ENCODE measurements around the gene CACNA1S.

The CACNA1S gene

GRCh38 chr1:201098992-201099677 lies 13.1 kb downstream of the CACNA1S start:
- DNase-seq (ENCODE audit: insufficient read length) (no peak), FAIRE-seq (no peak)
- TF ChIP-seq TAF1 (IDR thresholded peaks at IDR 0.05; ENCODE audit: borderline replicate concordance, low read depth, low read length) (no peak), POLR2AphosphoS5 (IDR thresholded peaks at IDR 0.05; ENCODE audit: low read depth, low read length) (no peak), POLR2A (IDR thresholded peaks at IDR 0.05; ENCODE audit: low read depth, low read length) (no peak)

DNA sequence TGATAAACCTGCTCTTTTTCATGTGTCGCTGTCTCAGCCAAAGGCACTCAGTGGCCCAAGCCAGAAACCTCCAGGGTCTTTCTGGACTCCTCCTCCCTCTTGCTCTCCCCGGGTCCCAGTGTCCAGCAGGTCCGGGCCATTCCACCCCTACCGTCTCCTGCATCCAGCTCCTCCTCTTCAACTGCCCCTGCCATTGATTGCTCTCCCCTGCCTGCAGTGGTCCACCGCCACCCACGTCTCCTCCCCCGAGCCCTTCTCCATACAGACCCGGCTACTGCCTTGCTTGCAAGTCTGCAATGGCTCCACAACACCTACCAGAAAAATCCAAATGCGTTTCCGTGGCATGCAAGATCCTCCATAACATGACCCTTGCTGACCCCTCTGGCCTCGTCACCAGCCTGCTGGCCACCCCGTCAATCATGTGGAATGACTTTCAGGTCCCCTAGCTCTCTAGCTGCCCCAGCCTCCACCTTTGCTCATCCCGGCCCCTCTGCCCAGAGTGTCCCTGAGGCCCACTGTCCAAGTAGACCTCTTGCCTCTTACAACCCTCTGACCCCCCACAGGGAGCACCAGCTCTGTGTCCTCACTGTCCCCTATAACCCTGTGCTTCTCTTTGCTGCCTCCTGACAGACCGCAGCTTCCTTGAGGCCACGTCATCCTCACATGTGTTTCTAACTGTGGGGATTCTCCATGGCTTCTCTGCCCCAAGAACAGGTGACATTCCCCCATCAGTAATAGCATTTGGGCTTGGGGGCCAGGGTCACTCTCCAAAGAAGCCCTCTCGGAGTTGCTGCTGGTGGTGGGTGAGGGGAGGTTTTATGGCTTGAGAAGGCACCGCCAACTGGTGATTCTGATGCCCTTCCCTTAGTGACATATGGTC lies 15.0 kb downstream of the CACNA1S start:
- no peak for DNase-seq (ENCODE audit: insufficient read length)
- no peak for FAIRE-seq
- TF ChIP-seq POLR2AphosphoS5 (IDR thresholded peaks at IDR 0.05; ENCODE audit: low read depth, low read length) = no peak
- no peak for TF ChIP-seq TAF1 (IDR thresholded peaks at IDR 0.05; ENCODE audit: borderline replicate concordance, low read depth, low read length)
- TF ChIP-seq POLR2A (IDR thresholded peaks at IDR 0.05; ENCODE audit: low read depth, low read length) = no peak

DNA sequence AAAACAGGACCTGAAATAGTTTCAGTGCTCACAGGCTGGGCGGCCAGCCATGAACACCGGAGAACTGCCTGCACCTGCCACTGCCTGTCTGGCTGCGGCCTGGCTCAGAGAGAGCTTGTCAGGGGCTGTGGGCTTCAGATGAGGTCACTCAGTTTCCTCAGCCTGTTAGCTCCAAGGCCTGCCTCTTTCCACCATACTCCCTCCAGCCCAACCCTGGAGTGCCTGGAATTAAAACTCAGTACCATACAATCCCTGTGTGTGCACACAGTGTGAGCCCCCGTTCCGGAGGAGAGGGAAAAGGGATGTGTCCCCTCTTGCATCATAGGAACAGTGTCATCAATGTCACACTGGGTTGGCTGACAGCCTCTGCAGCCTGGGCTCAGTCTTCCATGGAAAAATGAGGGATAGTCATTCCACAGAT lies 16.2 kb downstream of the CACNA1S start:
- DNase-seq (ENCODE audit: insufficient read length) (no peak), FAIRE-seq (no peak)
- no peak for TF ChIP-seq POLR2AphosphoS5 (IDR thresholded peaks at IDR 0.05; ENCODE audit: low read depth, low read length)

- DNase-seq (ENCODE audit: insufficient read length) (no peak), FAIRE-seq (no peak)
- TF ChIP-seq POLR2AphosphoS5 (IDR thresholded peaks at IDR 0.05; ENCODE audit: low read depth, low read length) (no peak), POLR2A (IDR thresholded peaks at IDR 0.05; ENCODE audit: low read depth, low read length) (no peak), TAF1 (IDR thresholded peaks at IDR 0.05; ENCODE audit: borderline replicate concordance, low read depth, low read length) (no peak)
These were observed 16.6 kb downstream of the CACNA1S start for GRCh38 chr1:201095581-201095980.

- DNase-seq (ENCODE audit: insufficient read length) = no peak
- TF ChIP-seq TAF1 (IDR thresholded peaks at IDR 0.05; ENCODE audit: borderline replicate concordance, low read depth, low read length) (no peak), POLR2A (IDR thresholded peaks at IDR 0.05; ENCODE audit: low read depth, low read length) (no peak), POLR2AphosphoS5 (IDR thresholded peaks at IDR 0.05; ENCODE audit: low read depth, low read length) (no peak)
- no peak for FAIRE-seq
These were observed 17.4 kb downstream of the CACNA1S start for GRCh38 chr1:201094832-201095231.

DNA sequence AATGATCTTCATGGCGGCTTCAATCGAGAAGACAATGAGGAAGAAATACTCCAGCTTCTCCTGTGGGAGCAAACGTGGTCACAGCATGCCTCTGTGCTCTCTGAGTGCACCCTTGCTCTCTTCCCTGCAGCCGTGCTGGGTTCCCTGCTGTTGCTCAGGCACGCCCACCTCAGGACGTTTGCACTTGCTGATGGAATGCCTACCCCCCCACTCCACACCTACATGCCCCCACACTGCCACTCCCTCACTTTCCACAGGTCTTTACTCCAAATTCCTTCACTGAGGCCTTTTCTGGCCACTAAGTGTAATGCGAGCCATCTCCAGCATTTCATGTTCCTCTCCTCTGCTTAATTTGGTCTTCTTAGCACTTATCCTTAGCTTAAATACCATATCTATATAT lies 18.3 kb downstream of the CACNA1S start:
- TF ChIP-seq POLR2AphosphoS5 (IDR thresholded peaks at IDR 0.05; ENCODE audit: low read depth, low read length) (no peak), POLR2A (IDR thresholded peaks at IDR 0.05; ENCODE audit: low read depth, low read length) (no peak), TAF1 (IDR thresholded peaks at IDR 0.05; ENCODE audit: borderline replicate concordance, low read depth, low read length) (no peak)
- no peak for FAIRE-seq
- no peak for DNase-seq (ENCODE audit: insufficient read length)

GRCh38 chr1:201093561-201093960 lies 18.7 kb downstream of the CACNA1S start:
- TF ChIP-seq POLR2AphosphoS5 (IDR thresholded peaks at IDR 0.05; ENCODE audit: low read depth, low read length) = no peak
- no peak for TF ChIP-seq POLR2A (IDR thresholded peaks at IDR 0.05; ENCODE audit: low read depth, low read length)
- TF ChIP-seq TAF1 (IDR thresholded peaks at IDR 0.05; ENCODE audit: borderline replicate concordance, low read depth, low read length) = no peak
- FAIRE-seq = no peak

DNA sequence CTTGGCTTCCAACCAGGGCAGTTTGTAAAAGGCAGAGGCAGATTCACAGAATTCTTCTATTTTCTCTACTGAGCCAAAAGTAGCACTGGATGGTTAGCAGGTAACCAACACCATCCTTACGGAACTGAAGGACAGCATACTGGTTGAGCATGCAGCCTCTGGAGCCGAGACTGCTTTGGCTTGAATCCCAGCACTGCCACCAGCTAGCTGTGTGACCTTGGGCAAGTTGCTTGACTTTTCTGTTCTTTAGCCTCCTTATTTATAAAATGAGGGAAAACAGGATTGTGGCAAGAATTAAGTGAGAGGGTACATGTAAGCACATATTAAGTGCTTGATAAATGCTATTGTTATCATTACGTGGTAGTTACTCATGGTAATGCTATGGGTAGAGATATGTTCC lies 19.5 kb downstream of the CACNA1S start:
- FAIRE-seq = no peak
- no peak for DNase-seq (ENCODE audit: insufficient read length)
- TF ChIP-seq POLR2AphosphoS5 (IDR thresholded peaks at IDR 0.05; ENCODE audit: low read depth, low read length) (no peak), POLR2A (IDR thresholded peaks at IDR 0.05; ENCODE audit: low read depth, low read length) (no peak), TAF1 (IDR thresholded peaks at IDR 0.05; ENCODE audit: borderline replicate concordance, low read depth, low read length) (no peak)

More at GRCh38 chr1:201093561-201093960, 18.7 kb downstream of the CACNA1S start:
- DNase-seq (ENCODE audit: insufficient read length) = no peak

- FAIRE-seq (no peak), DNase-seq (ENCODE audit: insufficient read length) (no peak)
These were observed 21.0 kb downstream of the CACNA1S start for GRCh38 chr1:201091256-201091655.

DNA sequence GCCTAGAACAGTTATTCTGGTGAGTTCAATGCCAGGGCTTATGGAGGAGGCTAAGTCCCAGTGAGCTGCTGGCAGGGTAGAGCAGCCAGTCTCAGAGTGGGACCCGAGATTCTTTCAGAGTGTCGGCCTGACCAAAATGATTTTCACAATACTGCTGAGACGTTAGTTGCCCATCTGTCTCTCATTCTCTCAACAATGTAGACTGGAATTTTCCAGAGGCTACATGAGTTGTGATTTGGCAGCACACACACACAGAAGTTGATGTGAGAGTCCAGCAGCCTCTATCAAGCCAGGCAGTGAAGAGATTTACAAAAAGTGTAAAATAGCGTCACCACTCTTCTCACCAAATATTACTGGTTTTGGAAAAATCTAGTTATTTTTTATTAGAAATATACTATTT lies 21.7 kb downstream of the CACNA1S start:
- DNase-seq (ENCODE audit: insufficient read length) = no peak
- TF ChIP-seq TAF1 (IDR thresholded peaks at IDR 0.05; ENCODE audit: borderline replicate concordance, low read depth, low read length) (no peak), POLR2AphosphoS5 (IDR thresholded peaks at IDR 0.05; ENCODE audit: low read depth, low read length) (no peak), POLR2A (IDR thresholded peaks at IDR 0.05; ENCODE audit: low read depth, low read length) (no peak)
- FAIRE-seq = no peak

More at GRCh38 chr1:201091256-201091655, 21.0 kb downstream of the CACNA1S start:
- TF ChIP-seq POLR2A (IDR thresholded peaks at IDR 0.05; ENCODE audit: low read depth, low read length) = no peak
- no peak for TF ChIP-seq POLR2AphosphoS5 (IDR thresholded peaks at IDR 0.05; ENCODE audit: low read depth, low read length)
- no peak for TF ChIP-seq TAF1 (IDR thresholded peaks at IDR 0.05; ENCODE audit: borderline replicate concordance, low read depth, low read length)

- no peak for DNase-seq (ENCODE audit: insufficient read length)
- TF ChIP-seq POLR2AphosphoS5 (IDR thresholded peaks at IDR 0.05; ENCODE audit: low read depth, low read length) = no peak
- TF ChIP-seq POLR2A (IDR thresholded peaks at IDR 0.05; ENCODE audit: low read depth, low read length) = no peak
- no peak for TF ChIP-seq TAF1 (IDR thresholded peaks at IDR 0.05; ENCODE audit: borderline replicate concordance, low read depth, low read length)
- no peak for FAIRE-seq
These were observed 22.6 kb downstream of the CACNA1S start for GRCh38 chr1:201089596-201089995.

Measured in GM12892 (cell line).